Ovary (tissue), 9 donors: Measurements from ENCODE around the gene VPS29. TPM values are rescaled to one million over a fixed set of nuclear protein-coding genes. Genes with fewer than 3 reads are reported as not detected.
A peak's percentile ranks its signal among the peaks of the same experiment; 100 is the strongest.

Experiments used
- DNase-seq, 5 donors: peaks; one replicate each; pipeline ENCODE4 v3.0.0-alpha.2; 2019 to 2020
- H3K27ac ChIP-seq, 2 donors: fragments of 200-600 bp; one replicate each; pipeline versions ENCODE4 v1.5.1 to v1.8.0; 2019 to 2022
- H3K27me3 ChIP-seq: fragments of 200-600 bp; one replicate; pipeline ENCODE4 v1.8.0; 2022
- H3K36me3 ChIP-seq: fragments of 200-600 bp; sonication (generic); one replicate; pipeline ENCODE4 v1.5.1; 2019
- H3K4me1 ChIP-seq: one replicate; pipeline ENCODE4 v1.8.1; 2013; ENCODE audit warnings: mild to moderate bottlenecking, moderate library complexity; ENCODE audit not compliant: insufficient read depth
- H3K4me3 ChIP-seq: fragments of 200-600 bp; sonication (generic); one replicate; pipeline ENCODE4 v1.5.1; 2017
- H3K9me3 ChIP-seq, 2 donors: fragments of 200-600 bp in 1 of 2; sonication (generic) in 1 of 2; one replicate each; pipeline versions ENCODE4 v1.5.1 to v1.8.1; 2013 to 2019; ENCODE audit warnings: mild to moderate bottlenecking in 1 of 2, moderate library complexity in 1 of 2
- EP300 ChIP-seq: sonication (generic); formaldehyde crosslinking; IDR thresholded peaks from one replicate; pipeline ENCODE4 v1.6.1; 2017; ENCODE audit warnings: antibody characterized with exemption
- POLR2A ChIP-seq: fragments of 450-650 bp; IDR thresholded peaks from one replicate; pipeline ENCODE4 v1.6.1; 2017; ENCODE audit warnings: antibody characterized with exemption, mild to moderate bottlenecking, moderate library complexity
- WGBS, 3 donors: extraction: QIAGEN DNeasy Blood & Tissue Kit in 1 of 3; methylation state at CpG; one replicate each; pipeline versions ENCODE4 v1.1.5 to v1.1.7; 2013 to 2017; 5-methylcytosine and 5-hydroxymethylcytosine counted together
- intact Hi-C, 4 donors: fragments of 100-400 bp; cut with DNase I; formaldehyde crosslinking; loops; one replicate each; pipeline versions ENCODE4 v1.11.0 to v1.15.1; 2022 to 2023
- polyA plus RNA-seq, 2 donors: library from polyadenylated mRNA; stranded (reverse); fragments of 200-250 nt in 1 of 2; fragments of 350-450 nt in 1 of 2; fragmentation: Illumina TruSeq in 1 of 2; extraction: RNeasy Lipid Tissue Mini Kit (QIAGEN cat#74804) in 1 of 2; gene quantifications; one replicate each; pipeline ENCODE4 v1.2.3, GENCODE V29; 2013 to 2014
- total RNA-seq, 7 donors: library from RNA; depleted of rRNA in 2 of 7; stranded (reverse); fragments of >200 nt in 2 of 7; fragmentation: NEBNext Ultra II Directional in 3 of 7; extraction: Animal tissue kit (Norgen Biotek cat#: 25700) in 3 of 7; gene quantifications; one replicate each; pipeline versions ENCODE4 v1.1.0 to v1.2.4, GENCODE V29; 2016 to 2023
- TF ChIP-seq, protein P1 (sequence below), 3 donors: fragments of 450-650 bp in 2 of 3; fragments of 200-600 bp in 1 of 3; IDR thresholded peaks; one replicate each; pipeline versions ENCODE4 v1.5.1 to v1.8.0; 2016 to 2022; ENCODE audit warnings: antibody characterized with exemption in 3 of 3, mild to moderate bottlenecking in 1 of 3
- donor health status: DM: no; HTN: no; CAD: no; lungs with moderate emphysema.
- donor health status: DM: no; HTN: no; CAD: no.
- donor health status: Bipolar disorder and iron deficiency.
- donor health status: DM: yes; HTN: yes; CAD: no.
- donor health status: DM: no; HTN: no; CAD: no.
- donor health status: DM: yes; HTN: yes; CAD: no.

The VPS29 gene
- total and polyA plus RNA-seq, 9 donors, result 51.3 to 134 (median 82.8) TPM

DNA sequence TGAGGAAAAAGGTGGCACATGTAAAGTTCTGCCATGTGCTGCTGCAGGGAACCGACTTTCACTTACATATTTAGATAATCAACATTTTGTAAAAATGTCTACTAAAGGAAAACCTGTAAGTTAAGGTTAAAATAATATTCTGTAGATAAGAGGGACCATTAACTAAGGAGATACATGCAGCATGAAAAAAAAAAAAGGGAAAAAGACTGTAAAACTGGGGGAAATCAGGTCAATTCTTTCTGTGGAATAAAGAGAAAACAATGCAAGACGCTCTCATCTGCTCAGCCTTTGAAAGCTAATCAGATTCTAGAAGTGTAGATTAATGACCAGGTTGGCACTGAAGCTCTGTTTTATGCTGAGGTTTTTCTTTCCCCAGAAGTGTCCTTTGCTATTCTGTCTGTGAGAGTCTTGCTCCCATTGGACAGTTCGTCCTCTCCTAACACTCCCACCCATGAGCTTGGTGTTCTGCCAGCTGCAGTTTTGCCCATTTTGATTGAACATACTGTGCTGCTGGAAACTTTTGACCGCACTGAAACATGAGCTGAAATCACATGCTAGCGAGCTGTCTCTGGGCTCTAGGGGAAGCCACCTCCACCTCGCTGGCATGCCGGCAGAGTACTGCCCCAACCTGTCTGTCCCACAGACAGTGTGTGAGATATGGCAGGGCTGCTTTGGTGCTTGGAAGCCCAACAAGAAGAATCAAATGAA lies 41.5 kb upstream of the VPS29 start:
- peak overlapping the region; percentile 24 to 74 for H3K27ac ChIP-seq
- H3K4me1 ChIP-seq, result peaks cover 7% of the 10 kb centered on the region
- H3K27me3 ChIP-seq, result no peaks in the 10 kb centered on the region
- peak; percentile 93 to 96 (median 94) for DNase-seq
- intact Hi-C loops, result loop anchor here in 1 of 4 donors (10.0 kb wide), 1 partner anchor 51 kb away; no protein-coding TSS in a partner anchor
- no peaks in the 10 kb centered on the region for H3K36me3 ChIP-seq
- 2 to 8% (median 3%) methylated on average over 7 of the region's 7 CpGs for WGBS, 3 donors
- H3K9me3 ChIP-seq, result no peaks in the 10 kb centered on the region
- TF ChIP-seq, protein P1, sequence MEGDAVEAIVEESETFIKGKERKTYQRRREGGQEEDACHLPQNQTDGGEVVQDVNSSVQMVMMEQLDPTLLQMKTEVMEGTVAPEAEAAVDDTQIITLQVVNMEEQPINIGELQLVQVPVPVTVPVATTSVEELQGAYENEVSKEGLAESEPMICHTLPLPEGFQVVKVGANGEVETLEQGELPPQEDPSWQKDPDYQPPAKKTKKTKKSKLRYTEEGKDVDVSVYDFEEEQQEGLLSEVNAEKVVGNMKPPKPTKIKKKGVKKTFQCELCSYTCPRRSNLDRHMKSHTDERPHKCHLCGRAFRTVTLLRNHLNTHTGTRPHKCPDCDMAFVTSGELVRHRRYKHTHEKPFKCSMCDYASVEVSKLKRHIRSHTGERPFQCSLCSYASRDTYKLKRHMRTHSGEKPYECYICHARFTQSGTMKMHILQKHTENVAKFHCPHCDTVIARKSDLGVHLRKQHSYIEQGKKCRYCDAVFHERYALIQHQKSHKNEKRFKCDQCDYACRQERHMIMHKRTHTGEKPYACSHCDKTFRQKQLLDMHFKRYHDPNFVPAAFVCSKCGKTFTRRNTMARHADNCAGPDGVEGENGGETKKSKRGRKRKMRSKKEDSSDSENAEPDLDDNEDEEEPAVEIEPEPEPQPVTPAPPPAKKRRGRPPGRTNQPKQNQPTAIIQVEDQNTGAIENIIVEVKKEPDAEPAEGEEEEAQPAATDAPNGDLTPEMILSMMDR (IDR thresholded peaks at IDR 0.05), result no peak
- TF ChIP-seq POLR2A (no peak), EP300 (no peak)
- H3K4me3 ChIP-seq, result no peak overlapping the region

DNA sequence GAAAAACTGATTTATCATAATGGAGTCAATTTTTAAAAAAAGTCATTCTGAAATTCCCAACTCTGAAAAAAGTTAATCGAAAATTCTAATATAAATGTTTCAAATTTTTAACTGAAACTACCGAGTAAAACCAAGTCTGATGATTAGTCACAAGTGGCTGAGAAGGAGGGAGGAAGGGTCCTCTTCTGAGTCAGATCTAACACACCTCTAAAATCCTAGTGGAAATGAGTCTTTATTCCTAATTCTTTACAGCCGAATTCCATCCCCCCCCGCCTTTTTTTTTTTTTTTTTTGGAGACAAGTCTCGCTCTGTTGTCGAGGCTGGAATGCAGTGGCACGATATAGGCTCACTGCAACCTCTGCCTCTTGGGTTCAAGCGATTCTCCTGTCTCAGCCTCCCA lies 38.1 kb upstream of the VPS29 start:
- Histone ChIP-seq H3K9me3 (no peaks in the 10 kb centered on the region), H3K36me3 (no peaks in the 10 kb centered on the region), H3K4me3 (no peak overlapping the region), H3K4me1 (peaks cover 9% of the 10 kb centered on the region), H3K27ac (no peak overlapping the region), H3K27me3 (no peaks in the 10 kb centered on the region)
- 90 to 91% (median 90%) methylated on average over 8 of the region's 8 CpGs for WGBS, 3 donors
- DNase-seq, result no peak
- TF ChIP-seq, protein P1 (IDR thresholded peaks at IDR 0.05), result no peak
- TF ChIP-seq POLR2A (no peak), EP300 (no peak)
- intact Hi-C loops, result loop anchor here in 1 of 4 donors (10.0 kb wide), 1 partner anchor 55 kb away; no protein-coding TSS in a partner anchor

DNA sequence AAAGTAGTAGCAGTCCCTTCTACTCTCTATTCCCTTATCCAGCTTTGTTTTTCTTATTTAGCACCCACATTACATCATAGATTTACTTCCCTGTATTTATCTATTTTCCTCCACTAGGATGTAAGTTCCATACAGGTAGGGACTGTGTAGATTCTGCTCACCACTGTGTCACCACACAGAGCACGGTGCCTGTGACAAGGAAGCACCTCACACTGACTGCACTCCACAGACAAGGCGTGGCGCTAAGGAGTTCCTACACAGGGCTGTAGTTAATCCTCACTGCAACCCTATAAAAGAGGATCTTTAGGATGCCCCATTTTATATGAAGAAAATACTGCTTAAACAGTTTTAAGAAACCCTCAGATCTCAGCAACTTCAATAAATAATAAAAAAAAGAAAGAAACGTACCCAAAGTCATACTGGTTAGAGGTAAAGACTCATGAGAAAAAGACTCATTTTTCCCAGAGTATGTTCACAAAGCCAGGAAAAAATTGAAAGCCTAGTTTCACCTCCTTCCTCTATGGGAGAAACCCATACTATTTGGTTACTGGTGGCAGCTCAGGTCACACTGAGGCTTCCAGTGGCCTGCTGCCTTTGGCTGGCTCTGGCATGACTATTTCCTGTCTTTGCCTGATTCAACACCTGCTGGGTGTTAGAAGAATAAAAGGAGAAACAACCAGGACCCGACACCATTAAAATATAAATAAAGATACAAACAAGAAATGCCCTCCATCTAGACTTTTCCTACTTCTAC lies 37.1 kb upstream of the VPS29 start:
- no peak overlapping the region for H3K4me3 ChIP-seq
- no peak overlapping the region for H3K27ac ChIP-seq
- no peaks in the 10 kb centered on the region for H3K9me3 ChIP-seq
- no peak for DNase-seq
- H3K4me1 ChIP-seq, result peaks cover 9% of the 10 kb centered on the region
- no peaks in the 10 kb centered on the region for H3K36me3 ChIP-seq
- TF ChIP-seq EP300, result no peak
- TF ChIP-seq POLR2A, result no peak
- TF ChIP-seq, protein P1 (IDR thresholded peaks at IDR 0.05), result no peak
- no peaks in the 10 kb centered on the region for H3K27me3 ChIP-seq
- intact Hi-C loops, result no loop called here
- WGBS, 3 donors, result 96 to 99% (median 97%) methylated on average over 5 of the region's 5 CpGs

DNA sequence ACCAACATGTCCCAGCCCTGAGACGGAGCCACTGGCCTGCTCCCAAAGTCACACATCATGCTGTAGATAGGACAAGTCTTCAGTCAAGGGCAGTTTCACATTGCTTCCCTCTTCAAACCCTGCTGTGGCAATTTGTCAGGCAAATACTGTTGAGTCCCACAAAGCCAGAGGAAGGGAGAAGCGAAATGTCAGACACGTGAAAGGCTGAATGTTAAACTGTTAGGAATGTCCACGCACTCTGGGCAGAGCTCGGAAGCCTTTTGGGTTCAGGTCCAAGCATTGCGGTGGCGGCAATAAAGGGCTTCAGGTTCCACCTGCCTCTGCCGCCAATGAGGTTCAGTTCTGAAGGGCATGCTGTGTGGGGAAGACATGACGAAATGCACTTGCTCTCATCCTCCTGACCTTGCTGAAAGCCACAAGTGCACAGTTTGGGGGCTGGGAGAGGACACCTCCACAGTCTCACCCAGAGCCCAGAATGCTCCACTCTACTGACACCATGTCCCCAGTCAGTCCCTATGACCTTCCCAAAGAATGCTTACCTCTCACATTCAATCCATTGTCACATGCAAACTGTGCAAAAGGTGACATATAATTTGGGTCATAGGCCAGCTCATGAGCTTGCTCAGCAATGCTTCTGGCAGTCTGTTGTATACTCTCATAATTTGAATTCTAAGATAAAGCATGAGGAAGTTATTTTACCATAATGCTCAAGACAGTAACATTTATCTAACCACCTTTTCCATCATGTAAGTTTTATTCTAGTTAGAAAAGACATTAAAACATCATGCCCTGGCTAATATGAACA lies 35.9 kb upstream of the VPS29 start:
- H3K4me1 ChIP-seq, result peaks cover 10% of the 10 kb centered on the region
- DNase-seq, result peak in 1 of 5 donors; percentile 38
- no peaks in the 10 kb centered on the region for H3K27me3 ChIP-seq
- H3K27ac ChIP-seq, result no peak overlapping the region
- no peaks in the 10 kb centered on the region for H3K36me3 ChIP-seq
- no peak overlapping the region for H3K4me3 ChIP-seq
- H3K9me3 ChIP-seq, result no peaks in the 10 kb centered on the region
- TF ChIP-seq POLR2A, result no peak
- TF ChIP-seq, protein P1 (IDR thresholded peaks at IDR 0.05), result no peak
- TF ChIP-seq EP300, result no peak
- 45 to 69% (median 68%) methylated on average over 9 of the region's 9 CpGs for WGBS, 3 donors
- intact Hi-C loops, result no loop called here
